OCI-LY3 (cell line): ENCODE data around the gene PRKCE.

Experiments
- EZH2phosphoT487 ChIP-seq: fragments of 200-600 bp; shearing (Covaris generic); IDR thresholded peaks from 2 replicates; pipeline ENCODE4 v1.6.1; 2018; ENCODE audit warnings: antibody characterized with exemption, mixed run types, low read depth
- TF ChIP-seq, protein P1 (sequence below): fragments of 200-600, 300-600 bp; sonication (generic); IDR thresholded peaks from 2 replicates; pipeline ENCODE4 v1.5.1; 2014; ENCODE audit warnings: antibody characterized with exemption, low read length, low read depth

DNA sequence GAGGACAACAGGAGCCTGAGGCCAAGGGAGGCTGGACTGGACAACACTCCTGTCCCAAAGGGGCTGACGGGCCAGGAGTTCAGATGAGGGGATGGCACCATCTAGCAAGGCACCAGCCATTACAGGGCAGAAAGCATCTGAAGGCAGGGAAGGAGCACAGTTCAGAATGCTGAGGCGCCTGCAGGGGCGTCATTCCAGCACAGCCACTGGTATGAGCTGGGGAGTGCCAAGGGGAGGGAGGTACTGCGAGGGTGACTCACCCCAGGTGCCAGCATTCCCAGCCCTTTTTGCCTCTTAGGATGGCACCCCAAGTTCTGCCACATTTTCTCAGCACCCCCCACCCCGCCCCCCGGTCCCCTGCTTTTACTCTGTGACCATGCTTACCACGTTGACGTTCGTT lies 515.9 kb downstream of the PRKCE start:
- TF ChIP-seq, protein P1, sequence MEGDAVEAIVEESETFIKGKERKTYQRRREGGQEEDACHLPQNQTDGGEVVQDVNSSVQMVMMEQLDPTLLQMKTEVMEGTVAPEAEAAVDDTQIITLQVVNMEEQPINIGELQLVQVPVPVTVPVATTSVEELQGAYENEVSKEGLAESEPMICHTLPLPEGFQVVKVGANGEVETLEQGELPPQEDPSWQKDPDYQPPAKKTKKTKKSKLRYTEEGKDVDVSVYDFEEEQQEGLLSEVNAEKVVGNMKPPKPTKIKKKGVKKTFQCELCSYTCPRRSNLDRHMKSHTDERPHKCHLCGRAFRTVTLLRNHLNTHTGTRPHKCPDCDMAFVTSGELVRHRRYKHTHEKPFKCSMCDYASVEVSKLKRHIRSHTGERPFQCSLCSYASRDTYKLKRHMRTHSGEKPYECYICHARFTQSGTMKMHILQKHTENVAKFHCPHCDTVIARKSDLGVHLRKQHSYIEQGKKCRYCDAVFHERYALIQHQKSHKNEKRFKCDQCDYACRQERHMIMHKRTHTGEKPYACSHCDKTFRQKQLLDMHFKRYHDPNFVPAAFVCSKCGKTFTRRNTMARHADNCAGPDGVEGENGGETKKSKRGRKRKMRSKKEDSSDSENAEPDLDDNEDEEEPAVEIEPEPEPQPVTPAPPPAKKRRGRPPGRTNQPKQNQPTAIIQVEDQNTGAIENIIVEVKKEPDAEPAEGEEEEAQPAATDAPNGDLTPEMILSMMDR = no peak
- TF ChIP-seq EZH2phosphoT487 = no peak
